HepG2 (cell line): ENCODE measurements around the gene CCN2. TPM values are rescaled to one million over a fixed set of nuclear protein-coding genes. Genes with fewer than 3 reads are reported as not detected.

Experiments used
- CTCF ChIP-seq: sonication (generic); formaldehyde crosslinking; IDR thresholded peaks from 2 replicates; pipeline ENCODE4 v1.5.0; 2020; ENCODE audit warnings: mild to moderate bottlenecking, missing genetic modification reagents, moderate library complexity
- DMAP1 ChIP-seq: IDR thresholded peaks from 2 replicates; pipeline ENCODE4 v1.6.1; 2016
- DMTF1 ChIP-seq: sonication (generic); formaldehyde crosslinking; IDR thresholded peaks from 2 replicates; pipeline ENCODE4 v1.4.0; 2020; ENCODE audit warnings: mild to moderate bottlenecking, missing genetic modification reagents
- DRAP1 ChIP-seq: IDR thresholded peaks from 2 replicates; pipeline ENCODE4 v1.6.1; 2016; ENCODE audit warnings: missing genetic modification reagents, missing compliant biosample characterization
- HNF4G ChIP-seq, 2 experiments: sonication (generic) in 1 of 2; formaldehyde crosslinking in 1 of 2; IDR thresholded peaks; 2 replicates each; pipeline versions ENCODE4 v1.4.0 to v1.6.1; 2011 to 2020; ENCODE audit warnings: borderline replicate concordance in 2 of 2, low read depth in 2 of 2, mild to moderate bottlenecking in 2 of 2, low read length in 1 of 2, missing genetic modification reagents in 1 of 2, moderate library complexity in 1 of 2
- HOXA9 ChIP-seq: sonication (generic); formaldehyde crosslinking; IDR thresholded peaks from 2 replicates; pipeline ENCODE4 v1.8.1; 2022; ENCODE audit warnings: missing genetic modification reagents, mild to moderate bottlenecking, moderate library complexity, borderline replicate concordance
- KDM2A ChIP-seq: sonication (generic); formaldehyde crosslinking; IDR thresholded peaks from 2 replicates; pipeline ENCODE4 v1.4.0; 2020; ENCODE audit warnings: low read depth, missing genetic modification reagents, borderline replicate concordance
- NFYC ChIP-seq: IDR thresholded peaks from 2 replicates; pipeline ENCODE4 v1.6.1; 2016; ENCODE audit warnings: missing genetic modification reagents, missing compliant biosample characterization
- NRL ChIP-seq: sonication (generic); formaldehyde crosslinking; IDR thresholded peaks from 2 replicates; pipeline ENCODE4 v1.5.0; 2020; ENCODE audit warnings: missing genetic modification reagents, mild to moderate bottlenecking, moderate library complexity, borderline replicate concordance
- RAD21 ChIP-seq: fragments of 450-650 bp; formaldehyde crosslinking; IDR thresholded peaks from 2 replicates; pipeline ENCODE4 v1.5.0; 2020; ENCODE audit warnings: mild to moderate bottlenecking
- RBAK ChIP-seq: sonication (generic); formaldehyde crosslinking; IDR thresholded peaks from 2 replicates; pipeline ENCODE4 v1.5.1; 2020; ENCODE audit warnings: mild to moderate bottlenecking, missing genetic modification reagents
- RFXANK ChIP-seq: IDR thresholded peaks from 2 replicates; pipeline ENCODE4 v1.6.1; 2016
- SALL1 ChIP-seq: sonication (generic); formaldehyde crosslinking; IDR thresholded peaks from 2 replicates; pipeline ENCODE4 v1.8.0; 2022; ENCODE audit warnings: mild to moderate bottlenecking, missing genetic modification reagents
- SMC3 ChIP-seq: IDR thresholded peaks from 2 replicates; pipeline ENCODE4 v1.6.1; 2011; ENCODE audit warnings: low read length, improper control_type of control experiment
- SNAI1 ChIP-seq: sonication (generic); formaldehyde crosslinking; IDR thresholded peaks from 2 replicates; pipeline ENCODE4 v1.5.0; 2020; ENCODE audit warnings: mild to moderate bottlenecking, missing genetic modification reagents, borderline replicate concordance
- TCF7L2 ChIP-seq: IDR thresholded peaks from 2 replicates; pipeline ENCODE4 v1.6.1; 2011; ENCODE audit warnings: mild to moderate bottlenecking, low read depth, low read length, moderate library complexity
- TFE3 ChIP-seq: IDR thresholded peaks from 2 replicates; pipeline ENCODE4 v1.6.1; 2016
- WIZ ChIP-seq: sonication (generic); formaldehyde crosslinking; IDR thresholded peaks from 2 replicates; pipeline ENCODE4 v1.5.1; 2020; ENCODE audit warnings: mild to moderate bottlenecking, missing genetic modification reagents
- ZBTB3 ChIP-seq: sonication (generic); formaldehyde crosslinking; IDR thresholded peaks from 2 replicates; pipeline ENCODE4 v1.4.0; 2020; ENCODE audit warnings: low read depth, mild to moderate bottlenecking, moderate library complexity, missing genetic modification reagents, borderline replicate concordance
- ZNF256 ChIP-seq: sonication (generic); formaldehyde crosslinking; conservative IDR thresholded peaks from 2 replicates; pipeline ENCODE4 v1.4.0; 2020; ENCODE audit warnings: missing genetic modification reagents
- ZNF275 ChIP-seq: sonication (generic); formaldehyde crosslinking; IDR thresholded peaks from 2 replicates; pipeline ENCODE4 v1.8.0; 2022; ENCODE audit warnings: missing genetic modification reagents, mild to moderate bottlenecking, inconsistent platforms, borderline replicate concordance
- ZNF460 ChIP-seq: sonication (generic); formaldehyde crosslinking; IDR thresholded peaks from 2 replicates; pipeline ENCODE4 v1.5.1; 2020; ENCODE audit warnings: missing genetic modification reagents, mild to moderate bottlenecking, borderline replicate concordance
- ZNF496 ChIP-seq: sonication (generic); formaldehyde crosslinking; IDR thresholded peaks from 2 replicates; pipeline ENCODE4 v1.8.1; 2023; ENCODE audit warnings: mild to moderate bottlenecking, moderate library complexity, missing genetic modification reagents; ENCODE audit not compliant: insufficient replicate concordance
- ZNF562 ChIP-seq: sonication (generic); formaldehyde crosslinking; IDR thresholded peaks from 2 replicates; pipeline ENCODE4 v1.8.0; 2022; ENCODE audit warnings: missing genetic modification reagents, borderline replicate concordance
- ZNF589 ChIP-seq: sonication (generic); formaldehyde crosslinking; conservative IDR thresholded peaks from 2 replicates; pipeline ENCODE4 v1.8.0; 2022; ENCODE audit warnings: mild to moderate bottlenecking, moderate library complexity, missing genetic modification reagents
- polyA plus RNA-seq, 8 experiments: library from polyadenylated mRNA; depleted of rRNA in 3 of 8; stranded (reverse) in 7 of 8; unstranded in 1 of 8; fragments of >200 nt; fragmentation: Illumina TruSeq in 4 of 8; extraction: Trizol in 4 of 8; gene quantifications; 2 replicates each; pipeline versions ENCODE4 v1.2.1 to v1.2.3, GENCODE V29; 2011 to 2016; ENCODE audit warnings: low read depth in 4 of 8, missing spikeins in 1 of 8, mixed read lengths in 1 of 8; ENCODE audit not compliant: insufficient read depth in 1 of 8
- total RNA-seq, 5 experiments: library from RNA; depleted of rRNA; stranded (reverse); fragments of >200 nt; fragmentation: Illumina TruSeq; extraction: Trizol; gene quantifications; 2 replicates each; pipeline ENCODE4 v1.2.3, GENCODE V29; 2016; ENCODE audit warnings: low read depth in 1 of 5

The CCN2 gene
- total and polyA plus RNA-seq, 2 of the 13 experiments (the other 11 are each of a cell fraction or from before 2014, with no cell fraction given): 34.7 to 316 TPM

- TF ChIP-seq DMAP1 (CRISPR knock-in tag) (no peak), HOXA9 (CRISPR knock-in tag) (no peak), CTCF (peak; percentile 91), DMTF1 (CRISPR knock-in tag) (no peak), ZNF256 (CRISPR knock-in tag) (no peak), HNF4G (IDR thresholded peaks at IDR 0.05; ENCODE audit: borderline replicate concordance, low read depth, low read length) (peak; percentile 45; the same call in 1 of the 2 replicates), HNF4G (CRISPR knock-in tag; IDR thresholded peaks at IDR 0.05; ENCODE audit: borderline replicate concordance, low read depth) (no peak), NRL (CRISPR knock-in tag) (no peak), NFYC (CRISPR knock-in tag) (no peak), SALL1 (CRISPR knock-in tag) (peak; percentile 33; the same call in 1 of the 2 replicates), ZNF562 (CRISPR knock-in tag) (no peak), ZNF496 (no peak), TCF7L2 (no peak), ZNF275 (CRISPR knock-in tag) (no peak), DRAP1 (CRISPR knock-in tag) (no peak), WIZ (no peak), ZBTB3 (CRISPR knock-in tag) (no peak), ZNF589 (CRISPR knock-in tag) (no peak), RAD21 (CRISPR knock-in tag) (peak; percentile 86), SNAI1 (no peak), SMC3 (peak; percentile 90), ZNF460 (CRISPR knock-in tag) (no peak), KDM2A (no peak), RBAK (CRISPR knock-in tag) (no peak), RFXANK (CRISPR knock-in tag) (no peak), TFE3 (no peak)
Observed at GRCh38 chr6:131923356-131923755, 27.8 kb downstream of the CCN2 start (continued).
